ENCODE measurements around the gene TMIGD2.
A peak's percentile ranks its signal among the peaks of the same experiment; 100 is the strongest.
"Not testable (repeated sequence)": the region's sequence is repeated elsewhere in the genome, so short reads cannot be mapped to it uniquely, and the experiment has no call there.

TMIGD2 gene, protein sequence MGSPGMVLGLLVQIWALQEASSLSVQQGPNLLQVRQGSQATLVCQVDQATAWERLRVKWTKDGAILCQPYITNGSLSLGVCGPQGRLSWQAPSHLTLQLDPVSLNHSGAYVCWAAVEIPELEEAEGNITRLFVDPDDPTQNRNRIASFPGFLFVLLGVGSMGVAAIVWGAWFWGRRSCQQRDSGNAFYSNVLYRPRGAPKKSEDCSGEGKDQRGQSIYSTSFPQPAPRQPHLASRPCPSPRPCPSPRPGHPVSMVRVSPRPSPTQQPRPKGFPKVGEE
- 5.8 to 9.4 (median 7.3) reads per million in 4 donors for total RNA-seq

DNA sequence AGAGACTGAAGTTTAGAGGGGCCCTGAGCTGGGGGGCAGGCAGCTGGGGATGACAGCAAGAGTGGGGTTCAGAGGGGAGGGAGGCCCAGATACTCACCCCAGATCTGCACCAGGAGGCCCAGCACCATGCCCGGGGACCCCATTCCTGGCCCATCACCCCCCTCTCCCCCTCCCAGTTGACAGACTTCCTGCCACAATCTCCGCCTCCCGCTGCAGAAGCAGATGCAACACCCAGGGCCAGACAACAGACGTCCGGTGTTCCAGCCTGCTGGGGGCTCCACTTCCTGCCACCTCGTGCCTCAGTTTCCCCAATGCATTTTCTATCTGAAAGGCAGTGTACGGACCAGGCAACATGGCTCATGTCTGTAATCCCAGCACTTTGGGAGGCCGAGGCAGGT lies at the start of gene TMIGD2:
TSS of gene TMIGD2 (minus strand) at position 147 of the 398 bp plus-strand sequence. CDS start at position 143, 4 bp downstream.
- no peak for DNase-seq

GRCh38 chr19:4350726-4351125 lies 48.5 kb upstream of the TMIGD2 start:
- no peak for DNase-seq

DNA sequence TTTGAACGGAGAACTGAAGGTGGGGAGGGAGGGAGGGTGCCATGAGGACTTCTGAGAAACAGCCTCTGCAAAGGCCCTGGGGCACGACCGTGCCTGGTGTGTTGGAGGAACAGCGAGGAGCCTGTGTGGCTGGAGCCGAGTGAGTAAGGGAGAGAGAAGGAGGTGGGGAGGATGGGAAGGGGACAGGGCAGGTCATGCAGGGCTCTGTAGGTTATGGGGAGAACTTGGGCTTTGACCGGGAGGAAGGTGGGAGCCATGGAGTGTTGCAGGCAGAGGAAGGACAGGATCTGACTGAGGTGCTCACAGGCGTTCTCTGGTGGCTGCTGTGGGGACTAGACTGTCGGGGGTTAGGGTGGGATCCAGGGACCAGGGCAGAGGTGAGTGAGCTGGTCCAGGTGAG lies 47.9 kb upstream of the TMIGD2 start:
- no peak for DNase-seq

- DNase-seq = not testable (repeated sequence)
These were observed 47.0 kb upstream of the TMIGD2 start for GRCh38 chr19:4349225-4349624.

GRCh38 chr19:4347521-4347920 lies 45.3 kb upstream of the TMIGD2 start:
- DNase-seq = no peak

DNA sequence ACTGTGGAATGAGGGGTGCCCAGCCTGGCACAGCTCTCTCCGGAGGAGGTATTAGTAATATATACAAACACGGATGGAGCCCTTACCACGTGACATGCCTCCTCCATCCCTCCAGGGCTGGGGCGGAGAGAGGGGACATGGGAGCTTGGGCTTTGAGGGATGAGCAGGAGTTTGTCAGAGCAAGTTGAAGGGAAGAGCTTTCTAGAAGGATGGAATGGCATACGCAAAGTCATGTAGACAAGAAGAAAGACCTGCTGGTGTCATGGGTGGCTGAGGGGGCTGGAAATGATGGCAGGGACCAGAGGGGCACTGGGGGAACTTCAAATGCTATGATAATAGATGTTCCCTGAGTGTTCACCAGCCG lies 43.8 kb upstream of the TMIGD2 start:
- DNase-seq = no peak

- no peak for DNase-seq
These were observed 43.3 kb upstream of the TMIGD2 start for GRCh38 chr19:4345342-4346019.

DNA sequence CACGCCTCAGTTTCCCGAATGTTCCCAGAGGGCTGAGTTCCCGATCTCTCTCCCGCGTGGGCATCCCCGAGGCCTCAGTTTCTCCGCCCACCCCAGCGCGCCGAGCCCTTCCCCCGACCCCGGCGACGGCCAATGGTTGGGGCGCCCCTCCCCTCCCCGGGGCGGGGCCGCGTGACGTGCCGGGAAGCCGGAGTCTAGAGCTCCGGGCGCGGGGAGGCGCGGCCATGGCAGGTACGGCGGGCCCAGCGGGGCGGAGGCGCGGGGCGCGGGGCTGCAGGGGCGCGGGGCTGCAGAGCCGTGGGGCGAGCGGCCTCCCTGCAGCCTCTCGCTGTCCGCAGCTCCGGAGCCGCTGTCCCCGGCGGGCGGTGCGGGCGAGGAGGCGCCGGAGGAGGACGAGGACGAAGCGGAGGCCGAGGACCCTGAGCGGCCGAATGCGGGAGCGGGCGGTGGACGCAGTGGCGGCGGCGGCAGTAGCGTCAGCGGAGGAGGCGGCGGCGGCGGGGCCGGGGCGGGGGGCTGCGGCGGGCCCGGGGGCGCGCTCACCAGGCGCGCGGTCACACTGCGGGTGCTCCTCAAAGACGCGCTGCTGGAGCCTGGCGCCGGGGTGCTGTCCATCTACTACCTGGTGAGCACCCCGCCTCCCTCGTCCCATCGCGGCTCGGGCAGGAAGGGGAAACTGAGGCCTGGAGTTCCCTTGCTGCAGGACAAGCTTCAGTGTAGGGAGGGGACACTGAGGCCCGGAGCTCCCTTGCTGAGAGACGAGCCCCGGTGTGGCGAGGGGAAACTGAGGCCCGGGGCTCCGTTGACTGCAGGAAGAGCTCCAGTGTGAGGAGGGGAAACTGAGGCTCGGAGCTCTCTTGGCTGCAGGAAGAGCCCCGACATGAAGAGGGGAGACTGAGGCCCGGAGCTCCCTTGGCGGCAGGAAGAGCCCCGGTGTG lies 41.5 kb upstream of the TMIGD2 start, which contains the start of gene MPND:
TSS of gene MPND (plus strand) at position 193 of the 938 bp plus-strand sequence. CDS start at position 225, 32 bp downstream.
- peak; percentile 80 to 91 (median 88) for DNase-seq

DNA sequence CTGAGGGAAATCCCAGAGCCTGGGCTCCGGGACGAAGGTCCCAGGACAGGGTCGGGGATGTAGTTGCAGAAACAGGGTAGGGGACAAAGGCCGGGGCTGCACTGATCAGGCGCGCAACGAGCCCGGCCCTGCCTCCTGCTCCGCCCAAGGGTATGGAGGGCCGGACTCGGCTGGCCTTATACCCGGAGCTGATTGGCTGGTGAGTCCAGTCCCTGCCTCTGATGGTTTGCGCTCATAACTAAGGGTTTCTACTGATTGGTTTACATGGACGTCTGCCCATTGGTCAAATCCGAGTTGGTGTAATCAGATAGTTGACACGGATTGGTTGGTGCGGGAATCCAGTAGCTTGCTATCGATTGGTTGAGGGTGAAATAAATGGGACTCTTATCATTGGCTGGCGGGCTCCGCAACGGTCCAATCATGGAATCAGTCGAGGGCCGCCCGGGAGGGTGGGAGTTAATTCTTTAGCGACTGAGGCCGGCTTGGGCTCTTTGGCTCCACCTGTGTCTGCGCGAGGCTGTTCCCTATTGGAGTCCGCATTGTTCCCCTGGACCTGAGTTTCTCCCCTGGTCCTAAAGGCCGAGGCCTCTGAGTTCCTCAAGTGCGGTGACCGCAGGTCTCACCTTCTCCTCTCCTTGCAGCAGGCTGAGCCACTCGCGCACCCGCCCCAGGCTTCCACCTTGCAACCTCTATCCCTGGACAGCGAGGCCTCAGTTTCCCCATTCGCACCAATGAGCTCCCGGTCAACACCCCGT lies 40.6 kb upstream of the TMIGD2 start:
- peak; percentile 84 to 99 (median 89) for DNase-seq

DNA sequence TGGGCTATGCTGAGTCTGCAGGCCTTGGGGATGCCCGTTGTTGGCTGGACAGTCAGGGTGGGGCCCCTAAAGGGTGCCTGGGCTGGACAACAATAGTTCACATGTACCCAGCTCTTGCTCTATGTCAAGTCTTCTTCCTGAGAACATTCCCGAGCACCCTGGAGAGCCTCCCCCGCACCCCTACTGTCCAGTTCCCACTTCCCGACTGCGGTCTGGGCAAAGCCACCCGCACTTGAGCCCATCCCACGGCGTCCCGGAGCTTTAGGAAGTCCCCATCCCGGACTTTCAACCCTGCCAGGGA lies 40.1 kb upstream of the TMIGD2 start:
- DNase-seq = peak in 1 of 5 donors; percentile 25

- peak in 1 of 5 donors; percentile 33 for DNase-seq
These were observed 36.5 kb upstream of the TMIGD2 start, which contains the start of gene STAP2 for GRCh38 chr19:4338441-4339355. TSS of gene STAP2 (minus strand) at chr19:4338827. CDS start at chr19:4338753, 74 bp downstream.

- no peak for DNase-seq
These were observed 35.8 kb upstream of the TMIGD2 start for GRCh38 chr19:4337906-4338440.

GRCh38 chr19:4334929-4335570 lies 32.9 kb upstream of the TMIGD2 start:
- DNase-seq = no peak

DNA sequence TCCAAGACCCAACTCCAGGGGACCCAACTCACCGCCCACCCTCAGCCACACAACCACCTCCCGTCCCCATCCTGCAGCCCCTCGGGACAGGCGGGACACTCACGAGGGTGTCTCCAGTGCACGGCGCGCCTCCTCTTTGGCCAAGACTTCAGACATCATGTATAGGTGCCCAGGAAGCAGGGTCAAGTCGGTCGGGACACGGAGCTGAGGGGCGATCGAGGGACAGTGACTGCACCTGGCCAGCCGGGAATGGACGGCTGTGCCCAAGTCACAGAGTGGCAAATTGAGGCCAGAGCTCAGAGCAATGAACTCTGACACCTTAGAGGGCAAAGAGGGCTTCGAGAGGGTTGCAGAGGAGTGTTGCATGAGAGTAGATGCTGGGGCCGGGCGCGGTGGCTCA lies 27.7 kb upstream of the TMIGD2 start:
- no peak for DNase-seq

GRCh38 chr19:4328991-4329681 lies 26.9 kb upstream of the TMIGD2 start:
- not testable (repeated sequence) for DNase-seq

DNA sequence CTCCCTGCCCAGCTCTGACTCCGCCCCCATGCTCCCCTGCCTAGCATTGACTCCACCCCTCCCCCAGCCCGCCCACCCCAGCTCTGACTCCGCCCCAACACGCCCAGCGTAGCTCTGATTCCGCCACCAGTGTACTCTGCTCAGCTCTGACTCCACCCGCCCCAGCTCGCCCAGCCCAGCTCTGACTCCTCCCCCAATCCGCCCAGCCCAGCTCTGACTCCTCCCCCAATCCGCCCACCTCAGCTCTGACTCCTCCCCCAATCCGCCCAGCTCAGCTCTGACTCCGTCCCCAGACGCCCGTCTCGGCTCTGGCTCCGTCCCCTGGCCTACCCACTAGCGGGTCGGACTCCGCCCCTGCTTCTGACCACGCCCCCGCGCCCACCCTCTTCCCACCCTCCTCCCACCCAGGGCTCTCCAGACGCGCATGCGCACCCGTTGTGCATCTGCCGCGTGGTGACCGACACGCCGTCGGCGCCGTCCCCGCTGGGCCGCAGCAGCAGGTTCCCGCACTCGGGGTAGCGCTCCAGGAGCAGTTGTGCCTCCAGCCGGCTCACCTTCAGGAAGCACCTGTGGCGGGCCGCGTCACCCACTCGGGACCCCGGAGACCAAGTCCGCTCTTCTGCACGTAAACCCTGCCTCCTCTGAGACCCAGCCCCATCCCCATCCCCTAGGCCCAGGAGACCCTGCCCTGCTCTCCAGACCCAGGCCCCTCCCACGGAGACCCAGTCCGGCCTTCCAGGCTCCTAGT lies 26.2 kb upstream of the TMIGD2 start:
- DNase-seq = peak; percentile 86 to 97 (median 89)

- no peak for DNase-seq
These were observed 25.7 kb upstream of the TMIGD2 start for GRCh38 chr19:4327877-4328242.

- DNase-seq = peak; percentile 40 to 71 (median 58)
These were observed 25.2 kb upstream of the TMIGD2 start for GRCh38 chr19:4327252-4327876.

DNA sequence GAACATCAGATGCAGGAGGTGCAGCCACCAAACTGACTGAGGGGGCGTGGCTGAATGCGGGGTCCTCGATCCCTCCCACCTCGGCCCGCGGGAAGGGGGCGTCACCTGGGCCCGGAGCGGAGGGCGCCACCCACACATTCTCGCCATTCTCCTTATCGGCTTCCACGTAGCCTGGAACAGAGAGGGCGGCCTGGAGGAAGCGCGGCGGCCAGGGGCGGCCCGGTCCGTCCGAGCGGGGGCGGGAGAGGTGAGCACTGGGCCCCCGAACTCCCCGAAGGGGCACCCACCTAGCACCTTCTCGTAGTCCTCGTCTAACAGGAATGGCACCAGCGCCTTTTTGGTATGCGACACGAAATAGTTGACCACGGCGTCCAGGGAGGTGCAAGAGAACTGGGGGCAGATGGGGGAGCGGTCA lies 24.7 kb upstream of the TMIGD2 start:
- DNase-seq = no peak

Measured in T-helper 1 cell (primary cell).